Stomach (tissue), 9 donors: ENCODE measurements around the gene TCP11L2. TPM values are rescaled to one million over a fixed set of nuclear protein-coding genes. Genes with fewer than 3 reads are reported as not detected.

ENCODE experiments used
- DNase-seq, 2 donors: peaks; one replicate each; pipeline versions ENCODE4 v3.0.0 to v3.0.0-alpha.2; 2013 to 2019
- H3K27ac ChIP-seq, 5 donors: fragments of 200-600 bp in 4 of 5; sonication (generic) in 4 of 5; one replicate each; pipeline ENCODE4 v1.5.1; 2013 to 2019; ENCODE audit warnings: mild to moderate bottlenecking in 1 of 5, moderate library complexity in 1 of 5
- H3K27me3 ChIP-seq, 3 donors: fragments of 200-600 bp; sonication (generic); one replicate each; pipeline ENCODE4 v1.5.1; 2017 to 2019; ENCODE audit warnings: mixed run types in 1 of 3
- H3K36me3 ChIP-seq, 4 donors: fragments of 200-600 bp; sonication (generic); 1 replicate in 3 of 4; 2 replicates in 1 of 4; pipeline ENCODE4 v1.5.1; 2016 to 2019
- H3K4me1 ChIP-seq, 4 donors: fragments of 200-600 bp; sonication (generic); one replicate each; pipeline ENCODE4 v1.5.1; 2016 to 2019
- H3K4me3 ChIP-seq, 4 donors: fragments of 200-600 bp; sonication (generic) in 3 of 4; one replicate each; pipeline ENCODE4 v1.5.1; 2016 to 2019; ENCODE audit warnings: mild to moderate bottlenecking in 1 of 4
- H3K9me3 ChIP-seq, 4 donors: fragments of 200-600 bp; sonication (generic); one replicate each; pipeline ENCODE4 v1.5.1; 2016 to 2019
- CTCF ChIP-seq, 7 experiments: fragments of 450-650 bp in 4 of 7; fragments of 200-600 bp in 3 of 7; sonication (generic) in 3 of 7; IDR thresholded peaks; one replicate each; pipeline ENCODE4 v1.5.1; 2016 to 2019; ENCODE audit warnings: antibody characterized with exemption in 7 of 7, control low read depth in 2 of 7, mild to moderate bottlenecking in 1 of 7
- EP300 ChIP-seq: sonication (generic); formaldehyde crosslinking; IDR thresholded peaks from one replicate; pipeline ENCODE4 v1.6.1; 2017; ENCODE audit warnings: antibody characterized with exemption
- POLR2A ChIP-seq, 4 donors: fragments of 450-650 bp; IDR thresholded peaks; one replicate each; pipeline ENCODE4 v1.6.1; 2016; ENCODE audit warnings: antibody characterized with exemption in 4 of 4, control low read depth in 2 of 4, mild to moderate bottlenecking in 1 of 4, moderate library complexity in 1 of 4
- POLR2AphosphoS5 ChIP-seq, 3 donors: sonication (generic); formaldehyde crosslinking; IDR thresholded peaks; one replicate each; pipeline ENCODE4 v1.6.1; 2016; ENCODE audit warnings: antibody characterized with exemption in 3 of 3
- WGBS, 5 donors: extraction: QIAGEN DNeasy Blood & Tissue Kit in 3 of 5; methylation state at CpG; one replicate each; pipeline versions ENCODE4 v1.1.5 to v1.1.7; 2013 to 2018; 5-methylcytosine and 5-hydroxymethylcytosine counted together
- intact Hi-C: fragments of 100-400 bp; cut with DNase I; formaldehyde crosslinking; loops from one replicate; pipeline ENCODE4 v1.15.1; 2023; ENCODE audit warnings: low total_unique reads
- polyA plus RNA-seq, 3 donors: library from polyadenylated mRNA; stranded (reverse); fragments of 200-250 nt; gene quantifications; one replicate each; pipeline ENCODE4 v1.2.3, GENCODE V29; 2013
- small RNA-seq, 4 donors: library from RNA; depleted of rRNA; stranded (forward); fragments of <200 nt; gene quantifications; one replicate each; pipeline ENCODE3, GENCODE V24; 2016
- total RNA-seq, 5 donors: library from RNA; depleted of rRNA; stranded (reverse); fragments of >200 nt; gene quantifications; one replicate each; pipeline versions ENCODE4 v1.1.0 to v1.2.3, GENCODE V29; 2014 to 2016
- donor health status: healthy with polysubstance abuse.
- donor health status: Bipolar disorder and iron deficiency.
- donor health status: healthy.

The TCP11L2 gene
- total and polyA plus RNA-seq, 8 donors: 0.29 to 57.5 (median 16.5) TPM

GRCh38 chr12:106386813-106387535, 84.4 kb downstream of the TCP11L2 start:
- DNase-seq: no peak
- no peaks in the 10 kb centered on the region for H3K27me3 ChIP-seq
- TF ChIP-seq POLR2AphosphoS5 (IDR thresholded peaks at IDR 0.05): no peak
- TF ChIP-seq POLR2A (IDR thresholded peaks at IDR 0.05): no peak
- no peak for TF ChIP-seq EP300
- no peak for TF ChIP-seq CTCF (IDR thresholded peaks at IDR 0.05)
- no peaks in the 10 kb centered on the region for H3K4me1 ChIP-seq
- H3K4me3 ChIP-seq: no peak overlapping the region
- 77 to 91% (median 88%) methylated on average over 5 of the region's 5 CpGs for WGBS, 5 donors
- peaks cover under 1 to 43% (median 28%) of the 10 kb centered on the region in 4 donors for H3K36me3 ChIP-seq
- intact Hi-C loops: loop anchor here (10.0 kb wide), 1 partner anchor 528 kb away; no protein-coding TSS in a partner anchor
- H3K9me3 ChIP-seq: peaks cover 0 to 7% (median 3%) of the 10 kb centered on the region in 4 donors
- no peak overlapping the region for H3K27ac ChIP-seq

DNA sequence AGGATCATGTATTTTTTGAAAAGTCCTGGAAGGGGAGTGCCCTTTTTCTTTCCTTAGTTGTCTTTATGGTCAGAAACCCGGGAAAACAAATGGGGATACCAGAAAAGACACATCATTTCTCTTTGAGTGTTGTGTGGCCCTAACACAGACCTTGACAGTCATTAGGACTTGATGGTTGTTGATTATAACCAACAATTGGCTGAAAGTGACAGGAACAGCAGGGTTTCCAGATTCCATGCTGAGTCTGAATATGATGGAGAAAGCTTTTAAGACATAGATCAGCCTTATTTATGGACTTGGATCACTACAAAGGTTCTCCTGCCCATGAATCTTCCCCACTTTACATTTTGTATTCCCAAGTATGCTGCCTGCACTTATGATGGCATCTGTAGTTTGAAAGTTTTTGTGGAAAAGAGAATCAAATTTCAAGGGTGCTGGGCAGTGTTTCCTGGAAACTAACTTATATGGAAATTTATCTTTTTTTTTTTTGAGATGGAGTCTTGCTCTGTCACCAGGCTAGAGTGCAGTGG, 85.4 kb downstream of the TCP11L2 start:
- intact Hi-C loops: loop anchor here (10.0 kb wide), 1 partner anchor 527 kb away; no protein-coding TSS in a partner anchor
- no peaks in the 10 kb centered on the region for H3K27me3 ChIP-seq
- H3K4me1 ChIP-seq: no peaks in the 10 kb centered on the region
- DNase-seq: no peak
- TF ChIP-seq POLR2A (IDR thresholded peaks at IDR 0.05) (no peak), POLR2AphosphoS5 (IDR thresholded peaks at IDR 0.05) (no peak), CTCF (IDR thresholded peaks at IDR 0.05) (no peak), EP300 (no peak)
- no peaks in the 10 kb centered on the region for H3K9me3 ChIP-seq
- WGBS, 5 donors: 68 to 89% (median 80%) methylated on average over 1 of the region's 1 CpG
- peaks cover 0 to 41% (median 22%) of the 10 kb centered on the region in 4 donors for H3K36me3 ChIP-seq
- no peak overlapping the region for H3K4me3 ChIP-seq
- H3K27ac ChIP-seq: no peak overlapping the region

DNA sequence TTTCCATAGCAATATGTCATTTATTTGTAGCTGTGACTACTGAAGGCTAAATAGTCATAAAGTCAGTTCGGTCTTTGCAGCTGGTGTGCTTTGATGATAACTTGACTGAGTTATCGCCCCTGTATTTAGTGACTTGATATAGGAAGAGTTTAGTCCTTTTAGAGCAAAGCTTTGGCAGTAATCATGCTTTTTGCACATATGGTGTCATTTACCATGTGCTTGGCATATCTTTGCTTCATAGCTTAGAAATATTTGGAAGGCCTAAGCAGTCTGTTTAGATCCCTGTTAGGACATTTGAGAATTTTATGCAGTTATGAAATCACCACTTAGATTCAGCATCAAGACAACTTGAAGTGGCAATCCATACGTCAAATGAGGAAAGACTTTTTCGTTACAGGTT, 86.6 kb downstream of the TCP11L2 start:
- Histone ChIP-seq H3K9me3 (no peaks in the 10 kb centered on the region), H3K27ac (no peak overlapping the region), H3K36me3 (peaks cover 0 to 42% (median 27%) of the 10 kb centered on the region in 4 donors), H3K4me1 (no peaks in the 10 kb centered on the region), H3K27me3 (no peaks in the 10 kb centered on the region), H3K4me3 (no peak overlapping the region)
- intact Hi-C loops: loop anchor here (10.0 kb wide), 1 partner anchor 526 kb away; no protein-coding TSS in a partner anchor
- WGBS, 5 donors: 86 to 97% (median 91%) methylated on average over 4 of the region's 4 CpGs
- TF ChIP-seq POLR2AphosphoS5 (IDR thresholded peaks at IDR 0.05): no peak
- no peak for TF ChIP-seq CTCF (IDR thresholded peaks at IDR 0.05)
- TF ChIP-seq EP300: no peak
- TF ChIP-seq POLR2A (IDR thresholded peaks at IDR 0.05): no peak
- DNase-seq: peak in 1 of 2 donors; percentile 12

DNA sequence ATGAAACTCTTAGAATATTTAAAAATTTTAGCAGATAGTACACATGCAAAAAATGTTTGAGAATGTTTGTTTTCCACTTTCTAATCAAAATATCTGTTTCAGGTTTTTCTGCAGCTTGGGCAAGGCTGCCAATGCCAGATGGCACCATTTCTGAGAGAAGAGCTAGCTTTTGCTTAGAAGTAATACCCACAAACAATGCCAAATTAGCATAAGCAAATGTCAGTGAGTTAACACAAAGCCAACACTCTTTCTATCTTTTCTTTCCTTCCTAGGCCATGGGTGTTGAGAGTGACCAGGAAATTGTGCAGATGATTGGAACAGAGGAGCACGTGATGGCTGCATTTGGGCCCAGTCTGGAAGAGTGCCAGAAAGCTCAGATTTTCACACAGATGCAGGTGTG, 90.2 kb downstream of the TCP11L2 start:
- H3K4me1 ChIP-seq: no peaks in the 10 kb centered on the region
- intact Hi-C loops: no loop called here

More for the DNA sequence above, 90.2 kb downstream of the TCP11L2 start:
- Histone ChIP-seq H3K27ac (no peak overlapping the region), H3K4me3 (no peak overlapping the region), H3K9me3 (no peaks in the 10 kb centered on the region), H3K27me3 (no peaks in the 10 kb centered on the region), H3K36me3 (peaks cover 4 to 57% (median 50%) of the 10 kb centered on the region in 4 donors)
- TF ChIP-seq CTCF (IDR thresholded peaks at IDR 0.05) (no peak), EP300 (no peak), POLR2AphosphoS5 (IDR thresholded peaks at IDR 0.05) (no peak), POLR2A (IDR thresholded peaks at IDR 0.05) (no peak)
- 67 to 89% (median 81%) methylated on average over 1 of the region's 1 CpG for WGBS, 5 donors
- no peak for DNase-seq

Small RNAs within 50 kb of the gene (small RNA-seq; reads per million reads assigned to genes)
- gene RNU7-94P: 0 reads per million in 4 donors

Other genes with a start within 250 kb of the TCP11L2 start
- 10 to 100 TPM in 3 of 5 donors, 1 to 10 TPM in 1, under 1 TPM in 1; 0.58 to 79.0 (median 11.7) TPM for gene NUAK1, start 163.8 kb upstream of the TCP11L2 start, total RNA-seq
- gene NUAK1, start 163.8 kb upstream of the TCP11L2 start, polyA plus RNA-seq: 1 to 10 TPM in 2 of 3 donors, under 1 TPM in 1; 0.80 to 2.6 (median 2.4) TPM
- 10 to 100 TPM; 36.2 to 98.7 (median 71.0) TPM for gene CKAP4, start 54.7 kb upstream of the TCP11L2 start, total RNA-seq
- gene CKAP4, start 54.7 kb upstream of the TCP11L2 start, polyA plus RNA-seq: 10 to 100 TPM; 13.7 to 27.3 (median 20.6) TPM
- gene POLR3B, start 55.0 kb downstream of the TCP11L2 start, total RNA-seq: 10 to 100 TPM in 2 of 5 donors, 1 to 10 TPM in 2, under 1 TPM in 1; 0.87 to 31.2 (median 8.8) TPM
- 1 to 10 TPM; 2.3 to 2.9 (median 2.4) TPM for gene POLR3B, start 55.0 kb downstream of the TCP11L2 start, polyA plus RNA-seq